ENCODE results near the gene CD244.
"Not testable (repeated sequence)": the region's sequence is repeated elsewhere in the genome, so short reads cannot be mapped to it uniquely, and the experiment has no call there.

Gene CD244

DNA sequence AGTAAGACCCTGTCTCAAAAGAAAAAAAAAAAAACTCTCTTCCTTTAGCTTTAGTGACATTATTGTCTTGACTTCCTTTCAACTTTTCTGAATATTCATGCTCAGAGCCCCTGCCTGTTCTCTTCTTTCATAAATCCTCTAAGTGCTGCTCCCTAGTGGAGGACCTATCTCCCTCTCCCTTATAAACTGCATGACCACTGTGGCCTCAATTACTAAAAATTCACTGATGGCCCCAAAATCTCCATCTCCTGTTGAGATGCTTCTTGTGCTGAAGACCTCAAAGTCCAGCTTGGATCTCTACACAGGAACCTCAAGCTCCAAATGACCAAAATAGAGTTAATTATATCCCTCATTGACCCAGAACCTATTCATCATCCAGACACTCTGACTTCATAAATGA lies 14.5 kb upstream of the CD244 start:
- no peak for DNase-seq (ENCODE audit: low read depth)
- TF ChIP-seq, protein P1, sequence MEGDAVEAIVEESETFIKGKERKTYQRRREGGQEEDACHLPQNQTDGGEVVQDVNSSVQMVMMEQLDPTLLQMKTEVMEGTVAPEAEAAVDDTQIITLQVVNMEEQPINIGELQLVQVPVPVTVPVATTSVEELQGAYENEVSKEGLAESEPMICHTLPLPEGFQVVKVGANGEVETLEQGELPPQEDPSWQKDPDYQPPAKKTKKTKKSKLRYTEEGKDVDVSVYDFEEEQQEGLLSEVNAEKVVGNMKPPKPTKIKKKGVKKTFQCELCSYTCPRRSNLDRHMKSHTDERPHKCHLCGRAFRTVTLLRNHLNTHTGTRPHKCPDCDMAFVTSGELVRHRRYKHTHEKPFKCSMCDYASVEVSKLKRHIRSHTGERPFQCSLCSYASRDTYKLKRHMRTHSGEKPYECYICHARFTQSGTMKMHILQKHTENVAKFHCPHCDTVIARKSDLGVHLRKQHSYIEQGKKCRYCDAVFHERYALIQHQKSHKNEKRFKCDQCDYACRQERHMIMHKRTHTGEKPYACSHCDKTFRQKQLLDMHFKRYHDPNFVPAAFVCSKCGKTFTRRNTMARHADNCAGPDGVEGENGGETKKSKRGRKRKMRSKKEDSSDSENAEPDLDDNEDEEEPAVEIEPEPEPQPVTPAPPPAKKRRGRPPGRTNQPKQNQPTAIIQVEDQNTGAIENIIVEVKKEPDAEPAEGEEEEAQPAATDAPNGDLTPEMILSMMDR (conservative IDR thresholded peaks at IDR 0.05; ENCODE audit: low read depth, low read length), result no peak

DNA sequence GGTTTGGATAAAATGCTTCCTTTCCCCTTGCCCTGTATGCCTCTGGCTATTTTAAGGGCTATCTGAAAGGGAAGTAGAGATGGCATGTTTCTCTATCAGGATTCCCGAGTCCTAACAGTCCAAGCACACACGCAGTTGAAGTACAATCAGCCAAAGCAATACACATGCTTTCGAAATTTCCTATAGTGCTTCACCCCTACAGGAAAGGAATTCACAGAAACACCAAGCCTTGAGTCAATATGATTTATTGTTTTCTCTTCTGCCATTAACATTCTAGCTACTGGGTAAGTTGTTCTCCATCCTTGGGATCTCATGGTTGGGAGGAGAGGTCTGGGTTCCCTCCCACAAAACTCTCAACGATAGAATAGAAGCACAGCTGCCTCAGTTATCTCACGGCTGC lies 13.6 kb upstream of the CD244 start:
- TF ChIP-seq, protein P1 (conservative IDR thresholded peaks at IDR 0.05; ENCODE audit: low read depth, low read length), result no peak
- no peak for DNase-seq (ENCODE audit: low read depth)
- no peak overlapping the region for H3K4me3 ChIP-seq (ENCODE audit: low read depth, low read length)

More for the DNA sequence above, 14.5 kb upstream of the CD244 start:
- no peak overlapping the region for H3K4me3 ChIP-seq (ENCODE audit: low read depth, low read length)

DNA sequence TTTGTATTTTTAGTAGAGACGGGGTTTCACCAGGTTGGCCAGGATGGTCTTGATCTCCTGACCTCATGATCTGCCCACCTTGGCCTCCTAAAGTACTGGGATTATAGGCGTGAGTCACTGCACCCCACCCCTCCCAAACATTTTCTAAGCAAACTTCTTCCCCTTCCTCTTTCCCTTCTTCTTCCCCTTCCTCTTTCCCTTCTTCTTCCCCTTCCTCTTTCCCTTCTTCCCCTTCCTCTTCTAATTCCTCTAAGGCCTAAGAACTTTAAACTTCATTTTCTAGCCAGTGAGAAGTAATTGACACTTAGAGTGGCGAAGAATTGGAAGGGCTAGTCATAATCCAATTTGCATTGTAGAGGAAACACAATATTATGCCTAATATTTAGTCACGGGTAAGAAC lies 12.9 kb upstream of the CD244 start:
- not testable (repeated sequence) for H3K4me3 ChIP-seq (ENCODE audit: low read depth, low read length); DNase-seq (ENCODE audit: low read depth)

DNA sequence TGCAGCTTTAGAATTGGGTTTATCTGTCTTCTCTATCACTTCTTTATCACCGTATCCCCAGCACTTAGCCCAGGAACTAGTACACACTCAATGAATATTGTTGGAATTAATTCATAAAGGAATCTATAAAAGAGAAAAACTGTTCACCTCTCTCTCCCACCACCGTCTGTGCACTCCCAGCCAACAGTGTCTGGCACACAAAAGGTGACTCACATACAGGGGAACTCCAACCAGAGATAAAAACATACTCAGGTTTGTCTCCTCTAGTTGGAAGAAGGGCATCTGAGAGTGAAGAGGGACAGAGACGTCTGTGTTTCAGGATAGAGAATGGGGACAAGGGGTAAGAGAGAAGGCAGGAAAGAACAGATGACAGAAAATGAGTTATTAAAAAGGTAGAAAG lies 12.2 kb upstream of the CD244 start:
- peak; percentile 4 for DNase-seq (ENCODE audit: low read depth)
- H3K4me3 ChIP-seq (ENCODE audit: low read depth, low read length), result no peak overlapping the region
- TF ChIP-seq, protein P1 (conservative IDR thresholded peaks at IDR 0.05; ENCODE audit: low read depth, low read length), result no peak

DNA sequence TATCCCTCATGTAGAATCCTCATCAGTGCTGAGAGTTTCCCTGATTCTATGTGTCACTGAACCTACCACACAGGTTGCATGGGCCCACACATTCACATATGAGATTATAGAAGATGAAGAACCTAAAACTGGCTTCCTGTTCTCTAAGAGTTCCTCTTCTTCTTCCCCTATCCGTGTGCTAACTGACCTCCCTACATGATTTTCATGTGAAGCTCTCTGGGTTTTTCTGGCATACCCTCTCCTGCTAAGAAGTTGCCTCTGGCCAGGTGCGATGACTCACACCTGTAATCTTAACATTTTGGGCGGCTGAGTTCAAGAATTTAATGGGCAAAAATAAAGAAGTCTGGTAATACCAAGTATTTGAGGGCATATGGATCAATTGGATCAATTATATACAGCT lies 5.5 kb upstream of the CD244 start:
- TF ChIP-seq, protein P1 (conservative IDR thresholded peaks at IDR 0.05; ENCODE audit: low read depth, low read length), result no peak
- H3K4me3 ChIP-seq (ENCODE audit: low read depth, low read length), result no peak overlapping the region
- no peak for DNase-seq (ENCODE audit: low read depth)

DNA sequence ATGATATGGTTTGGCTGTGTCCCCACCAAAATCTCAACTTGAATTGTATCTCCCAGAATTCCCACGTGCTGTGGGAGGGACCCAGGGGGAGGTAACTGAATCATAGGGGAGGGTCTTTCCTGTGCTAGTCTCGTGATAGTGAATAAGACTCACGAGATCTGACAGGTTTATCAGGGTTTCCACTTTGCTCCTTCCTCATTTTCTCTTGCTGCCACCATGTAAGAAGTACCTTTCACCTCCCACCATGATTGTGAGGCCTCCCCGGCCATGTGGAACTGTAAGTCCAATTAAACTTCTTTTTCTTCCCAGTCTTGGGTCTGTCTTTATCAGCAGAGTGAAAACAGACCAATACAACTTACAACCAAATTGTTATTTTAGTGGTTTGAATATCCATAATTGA lies 5.0 kb upstream of the CD244 start:
- DNase-seq (ENCODE audit: low read depth); H3K4me3 ChIP-seq (ENCODE audit: low read depth, low read length): not testable (repeated sequence)

DNA sequence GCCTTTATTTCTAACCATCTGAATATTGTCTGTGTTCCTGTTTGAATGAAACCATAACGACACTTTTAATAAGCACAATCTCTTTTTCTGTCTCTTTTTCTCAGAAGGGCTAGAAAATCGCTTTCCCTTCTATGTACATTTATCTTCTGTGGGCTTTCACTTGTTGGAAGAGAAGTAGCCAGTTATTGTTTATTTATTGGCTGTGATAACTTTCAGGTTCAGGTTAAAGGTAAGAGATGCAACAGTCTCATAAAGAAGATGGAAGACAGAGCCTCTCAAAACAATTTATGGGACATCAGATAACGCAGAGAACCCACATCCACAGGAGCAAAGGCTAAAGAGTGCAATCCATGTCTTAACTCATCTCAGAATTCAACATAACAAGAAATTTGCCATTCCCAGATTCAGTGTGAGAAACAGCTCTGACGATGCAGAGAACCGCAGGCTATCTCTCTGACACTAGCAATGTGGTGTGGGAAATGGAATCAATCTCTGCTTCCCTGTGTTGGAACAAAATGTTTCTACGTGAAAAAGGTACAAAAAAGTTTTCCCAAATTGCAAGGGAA lies 4.1 kb upstream of the CD244 start:
- TF ChIP-seq, protein P1 (conservative IDR thresholded peaks at IDR 0.05; ENCODE audit: low read depth, low read length), result no peak
- no peak for DNase-seq (ENCODE audit: low read depth)
- no peak overlapping the region for H3K4me3 ChIP-seq (ENCODE audit: low read depth, low read length)

DNA sequence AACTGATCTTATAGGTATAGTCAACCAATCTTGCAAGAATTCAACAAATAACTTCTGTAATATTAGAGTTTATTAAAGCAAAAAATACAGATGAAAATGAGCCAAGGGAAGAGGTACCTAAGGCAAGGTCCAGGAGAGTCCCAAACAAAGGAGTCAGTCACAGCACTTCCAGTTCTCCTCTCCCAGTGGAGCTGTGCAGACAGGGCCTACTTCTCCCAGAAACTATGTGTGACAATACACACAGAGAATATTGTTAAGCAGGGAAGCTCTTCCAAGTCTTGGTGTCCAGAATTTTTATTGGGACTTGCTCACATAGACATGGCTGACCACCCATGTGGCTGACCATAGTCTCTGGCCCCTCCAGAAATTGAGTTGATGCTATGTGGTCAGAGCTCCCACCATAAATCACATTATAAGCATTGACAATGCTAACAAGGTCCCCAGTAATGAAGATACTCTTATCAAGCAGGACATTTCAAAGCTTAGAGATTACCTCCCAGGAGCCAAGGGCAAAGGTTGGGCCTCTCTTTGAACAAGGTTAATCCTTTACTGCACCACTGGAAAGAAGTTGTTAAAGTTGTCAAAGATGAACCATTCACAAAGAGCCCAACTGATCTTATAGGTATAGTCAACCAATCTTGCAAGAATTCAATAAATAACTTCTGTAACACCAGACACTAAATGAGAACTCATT lies 3.5 kb upstream of the CD244 start:
- H3K4me3 ChIP-seq (ENCODE audit: low read depth, low read length), result no peak overlapping the region
- DNase-seq (ENCODE audit: low read depth), result no peak
- TF ChIP-seq, protein P1 (conservative IDR thresholded peaks at IDR 0.05; ENCODE audit: low read depth, low read length), result no peak
